ENCODE results near the gene TMEM132C. TPM values are rescaled to one million over a fixed set of nuclear protein-coding genes. Genes with fewer than 3 reads are reported as not detected.

The TMEM132C gene
- polyA plus RNA-seq, 1 of the 3 experiments (the other 2 are of a cell fraction), result not detected

GRCh38 chr12:128318946-128319345 lies 52.0 kb downstream of the TMEM132C start:
- Histone ChIP-seq H3K9ac (no peak overlapping the region), H3K79me2 (ENCODE audit: insufficient read depth) (no peaks in the 10 kb centered on the region), H3K4me1 (ENCODE audit: control insufficient read depth in 1 of 2, insufficient read depth in 2 of 2, low read depth in 1 of 2, low read length in 1 of 2) (no peaks in the 10 kb centered on the region), H3K4me2 (no peak overlapping the region), H3K9me3 (no peaks in the 10 kb centered on the region), H4K20me1 (ENCODE audit: insufficient read depth) (no peaks in the 10 kb centered on the region), H3F3A (replicated peaks; ENCODE audit: insufficient read depth) (no peaks in the 10 kb centered on the region), H3K9me2 (no peaks in the 10 kb centered on the region), H3K27me3 (ENCODE audit: insufficient read depth) (no peaks in the 10 kb centered on the region), H3K27ac (ENCODE audit: low read depth in 2 of 2, low read length in 1 of 2) (no peak overlapping the region), H3K4me3 (ENCODE audit: low read depth in 2 of 2, low read length in 1 of 2) (no peak overlapping the region), H3K36me3 (replicated peaks in 1 of 2; ENCODE audit: control insufficient read depth in 1 of 2, insufficient read depth in 2 of 2, low read length in 1 of 2) (no peaks in the 10 kb centered on the region), H2AFZ (ENCODE audit: low read depth) (no peak overlapping the region)
- no peak for TF ChIP-seq NRF1 (IDR thresholded peaks at IDR 0.05; ENCODE audit: low read depth, low read length)
- TF ChIP-seq GABPA (IDR thresholded peaks at IDR 0.05; ENCODE audit: low read depth), result no peak
- TF ChIP-seq RFX5 (IDR thresholded peaks at IDR 0.05; ENCODE audit: low read length), result no peak
- no peak for TF ChIP-seq RCOR1 (IDR thresholded peaks at IDR 0.05; ENCODE audit: low read length)
- no peak for TF ChIP-seq NFIC (IDR thresholded peaks at IDR 0.05; ENCODE audit: borderline replicate concordance)
- TF ChIP-seq CHD2 (IDR thresholded peaks at IDR 0.05; ENCODE audit: low read length, partially characterized antibody), result no peak
- TF ChIP-seq SIN3A (IDR thresholded peaks at IDR 0.05; ENCODE audit: borderline replicate concordance, low read depth, low read length), result no peak
- TF ChIP-seq TEAD4 (IDR thresholded peaks at IDR 0.05; ENCODE audit: borderline replicate concordance, insufficient read depth), result no peak
- no peak for TF ChIP-seq RAD21 (IDR thresholded peaks at IDR 0.05; ENCODE audit: low read length)
- TF ChIP-seq YY1 (IDR thresholded peaks at IDR 0.05; ENCODE audit: low read depth), result no peak
- TF ChIP-seq SMC3 (IDR thresholded peaks at IDR 0.05; ENCODE audit: low read depth, low read length), result no peak
- no peak for TF ChIP-seq REST (IDR thresholded peaks at IDR 0.05; ENCODE audit: low read depth, low read length)
- no peak for TF ChIP-seq EP300 (IDR thresholded peaks at IDR 0.05; ENCODE audit: borderline replicate concordance in 1 of 2, low read depth in 1 of 2, low read length in 1 of 2)
- no peak for TF ChIP-seq MEF2A (IDR thresholded peaks at IDR 0.05; ENCODE audit: borderline replicate concordance, low read depth)
- WGBS (ENCODE audit: low lambda C conversion rate), result 30% methylated on average over 2 of the region's 2 CpGs
- POLR2A ChIA-PET, result no interaction called here
- no peak for DNase-seq
- CTCF ChIA-PET, result no interaction called here

- Histone ChIP-seq H3K4me1 (ENCODE audit: control insufficient read depth in 1 of 2, insufficient read depth in 2 of 2, low read depth in 1 of 2, low read length in 1 of 2) (no peaks in the 10 kb centered on the region), H3K4me3 (ENCODE audit: low read depth in 2 of 2, low read length in 1 of 2) (no peak overlapping the region), H2AFZ (ENCODE audit: low read depth) (no peak overlapping the region), H3K27me3 (ENCODE audit: insufficient read depth) (no peaks in the 10 kb centered on the region), H3K27ac (ENCODE audit: low read depth in 2 of 2, low read length in 1 of 2) (no peak overlapping the region), H3K9me3 (no peaks in the 10 kb centered on the region), H3K9ac (no peak overlapping the region), H3K9me2 (no peaks in the 10 kb centered on the region), H3K79me2 (ENCODE audit: insufficient read depth) (no peaks in the 10 kb centered on the region), H3K36me3 (replicated peaks in 1 of 2; ENCODE audit: control insufficient read depth in 1 of 2, insufficient read depth in 2 of 2, low read length in 1 of 2) (no peaks in the 10 kb centered on the region), H4K20me1 (ENCODE audit: insufficient read depth) (no peaks in the 10 kb centered on the region), H3F3A (replicated peaks; ENCODE audit: insufficient read depth) (no peaks in the 10 kb centered on the region), H3K4me2 (no peak overlapping the region)
- WGBS (ENCODE audit: low lambda C conversion rate), result 28% methylated on average over 5 of the region's 5 CpGs
- DNase-seq, result no peak
- POLR2A ChIA-PET, result no interaction called here
- CTCF ChIA-PET, result interaction anchor here (1.3 kb wide), 1 partner anchor 261 kb away, joined by 3 read pairs; no protein-coding TSS in a partner anchor
- TF ChIP-seq USF2 (IDR thresholded peaks at IDR 0.05; ENCODE audit: borderline replicate concordance, low read depth, low read length) (no peak), PBX3 (IDR thresholded peaks at IDR 0.05) (no peak), REST (IDR thresholded peaks at IDR 0.05; ENCODE audit: low read depth, low read length) (no peak), TAF1 (IDR thresholded peaks at IDR 0.05; ENCODE audit: borderline replicate concordance, low read depth, low read length) (no peak)
These were observed 55.4 kb downstream of the TMEM132C start for GRCh38 chr12:128322341-128322740.

Data from SK-N-SH (cell line).